Measurements from ENCODE around the gene CACNA2D4.

Gene CACNA2D4

GRCh38 chr12:1919763-1920162 lies 1.3 kb upstream of the CACNA2D4 start:
- DNase-seq (ENCODE audit: low read depth in 1 of 2, low spot score in 1 of 2): no peak

DNA sequence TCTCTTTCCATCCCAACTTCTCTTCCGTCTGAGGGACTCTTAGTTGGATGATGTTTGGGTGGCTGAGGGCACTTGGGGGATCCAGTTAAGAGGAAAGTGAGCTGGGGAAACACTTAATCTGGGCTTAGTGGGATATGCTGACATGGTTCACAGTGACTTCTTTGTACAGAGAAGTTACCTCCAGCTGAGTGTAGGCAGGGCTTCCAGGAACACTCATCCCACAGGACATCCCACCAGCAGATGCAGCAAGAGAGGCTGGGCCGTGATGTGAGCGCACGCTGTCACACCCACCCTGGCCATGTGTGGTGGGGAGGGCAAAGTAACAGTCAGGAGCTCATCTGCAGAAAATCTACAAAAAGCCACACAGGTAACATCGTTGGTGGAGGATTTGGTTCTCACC lies 832 bp upstream of the CACNA2D4 start:
- DNase-seq (ENCODE audit: low read depth in 1 of 2, low spot score in 1 of 2): no peak

- no peak for DNase-seq (ENCODE audit: low read depth in 1 of 2, low spot score in 1 of 2)
Measured at GRCh38 chr12:1918884-1919236, 408 bp upstream of the CACNA2D4 start.

- DNase-seq (ENCODE audit: low read depth in 1 of 2, low spot score in 1 of 2): no peak
Measured at GRCh38 chr12:1917172-1918070, 1.0 kb downstream of the CACNA2D4 start.

DNA sequence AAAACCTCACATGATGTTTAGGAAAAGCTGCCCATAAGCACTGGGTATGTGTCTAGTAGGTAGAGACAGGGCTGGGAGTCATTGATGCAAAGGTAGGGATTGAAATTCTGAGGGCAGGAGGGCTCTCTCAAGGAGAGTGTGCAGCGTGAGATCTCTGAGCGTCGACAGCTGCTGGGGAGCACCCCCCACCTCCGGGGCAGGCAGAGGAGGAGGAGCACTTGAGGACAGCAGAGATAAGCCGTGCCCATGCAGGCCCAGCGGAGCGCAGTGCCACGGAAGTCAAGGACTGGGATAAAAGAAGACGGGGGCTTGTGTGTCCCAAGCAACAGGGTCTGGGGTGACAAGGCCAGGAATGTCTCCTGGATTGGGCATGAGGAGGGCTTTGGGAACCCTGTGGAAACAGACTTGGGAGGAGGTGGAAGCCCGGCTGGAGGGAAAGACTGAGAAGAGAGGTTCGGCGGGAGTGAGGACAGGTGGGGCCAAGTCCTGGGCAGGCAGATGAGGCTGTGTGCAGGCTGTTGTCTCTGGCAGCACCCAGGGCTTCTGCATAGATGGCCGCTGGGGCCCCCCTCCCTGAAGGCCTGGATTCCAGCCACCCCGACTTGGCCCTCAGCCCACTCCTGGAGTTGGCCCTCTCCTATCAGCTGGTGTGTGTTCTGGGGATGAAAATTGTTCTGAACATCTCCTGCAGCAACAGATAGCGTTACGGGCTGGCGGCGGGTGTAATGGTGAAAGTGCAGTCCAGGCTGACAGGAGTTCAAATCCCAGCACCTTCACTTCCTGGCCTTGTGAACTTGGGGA lies 1.9 kb downstream of the CACNA2D4 start:
- DNase-seq (ENCODE audit: low read depth in 1 of 2, low spot score in 1 of 2): no peak

DNA sequence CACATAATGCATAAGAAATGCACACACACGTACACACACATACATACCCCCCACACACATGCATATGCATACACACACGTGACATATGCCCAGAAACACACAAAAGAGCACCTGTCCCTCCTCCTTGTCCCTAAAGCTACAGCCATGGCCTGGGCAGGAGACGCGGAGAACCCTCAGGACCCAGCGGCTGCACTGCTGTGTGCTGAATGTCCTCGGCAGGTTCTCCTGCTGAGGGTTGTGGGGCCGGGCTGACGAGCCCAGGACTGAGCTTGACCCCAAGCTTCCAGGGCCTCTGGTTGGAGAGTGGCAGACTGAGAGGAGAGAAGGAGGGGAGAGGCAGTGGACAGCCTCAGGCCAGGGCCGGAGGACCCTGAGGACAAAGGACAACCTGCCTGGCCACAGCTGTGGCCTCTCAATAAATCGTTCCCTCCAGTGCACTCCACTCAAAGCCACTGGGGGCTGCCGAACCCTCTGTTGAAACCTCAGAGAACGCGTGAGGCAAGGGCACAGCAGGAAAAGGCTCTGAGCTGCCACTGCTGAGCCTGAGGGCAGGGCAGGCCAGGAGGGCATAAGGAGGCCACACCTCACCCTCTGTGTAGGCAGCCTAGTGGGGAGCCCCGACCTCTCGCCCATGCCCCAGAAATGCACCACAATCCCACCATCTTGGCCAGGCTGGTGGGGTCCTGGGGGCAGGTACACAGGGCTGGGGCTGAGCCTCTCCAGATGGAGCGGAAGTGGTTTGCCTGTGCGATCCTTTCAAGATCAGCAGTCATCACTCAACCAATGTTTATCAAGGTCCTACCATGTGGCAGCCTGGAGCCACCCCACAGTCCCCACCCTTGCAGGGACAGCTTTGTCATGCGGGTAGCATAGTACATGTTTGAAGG lies 3.1 kb downstream of the CACNA2D4 start:
- no peak for DNase-seq (ENCODE audit: low read depth in 1 of 2, low spot score in 1 of 2)

DNA sequence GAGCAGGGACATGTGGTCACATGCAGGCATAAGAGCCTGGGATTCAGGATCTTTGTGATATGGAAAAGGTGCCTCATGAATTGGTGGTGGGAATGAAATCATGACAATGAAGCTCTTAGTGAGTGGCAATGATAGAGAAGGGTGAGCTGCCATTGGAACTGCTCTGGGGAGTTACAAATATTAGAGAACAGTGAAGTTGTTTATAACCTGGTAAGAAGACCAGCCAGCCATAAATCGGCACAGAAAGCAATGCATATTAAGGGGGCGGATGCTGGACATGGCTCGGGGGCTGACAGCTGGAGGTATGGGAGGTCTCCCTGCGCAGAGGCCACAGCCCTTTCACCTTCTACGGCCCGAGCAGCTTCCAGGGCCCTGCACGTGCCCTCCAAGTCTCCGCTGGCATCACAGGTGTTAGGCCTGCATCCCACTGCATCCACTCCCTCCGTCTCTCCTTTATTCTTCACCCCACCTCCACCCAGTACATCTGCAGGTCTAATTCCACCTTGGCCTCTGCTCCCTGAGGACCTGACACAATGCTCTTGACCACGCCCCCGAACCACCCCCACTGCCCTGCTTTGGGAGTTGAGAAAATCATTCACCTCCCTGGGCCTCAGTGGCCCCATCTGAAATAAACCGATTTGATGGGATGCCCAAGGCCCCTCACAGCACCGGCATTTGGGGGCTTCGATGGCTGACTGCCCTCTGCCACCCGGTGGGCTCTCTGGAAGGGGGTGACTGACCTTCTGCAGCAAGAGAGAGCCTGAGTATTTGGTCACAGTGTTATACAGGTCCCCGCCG lies 4.1 kb downstream of the CACNA2D4 start:
- no peak for DNase-seq (ENCODE audit: low read depth in 1 of 2, low spot score in 1 of 2)

- DNase-seq (ENCODE audit: low read depth in 1 of 2, low spot score in 1 of 2): no peak
Measured at GRCh38 chr12:1913377-1914113, 4.9 kb downstream of the CACNA2D4 start.

DNA sequence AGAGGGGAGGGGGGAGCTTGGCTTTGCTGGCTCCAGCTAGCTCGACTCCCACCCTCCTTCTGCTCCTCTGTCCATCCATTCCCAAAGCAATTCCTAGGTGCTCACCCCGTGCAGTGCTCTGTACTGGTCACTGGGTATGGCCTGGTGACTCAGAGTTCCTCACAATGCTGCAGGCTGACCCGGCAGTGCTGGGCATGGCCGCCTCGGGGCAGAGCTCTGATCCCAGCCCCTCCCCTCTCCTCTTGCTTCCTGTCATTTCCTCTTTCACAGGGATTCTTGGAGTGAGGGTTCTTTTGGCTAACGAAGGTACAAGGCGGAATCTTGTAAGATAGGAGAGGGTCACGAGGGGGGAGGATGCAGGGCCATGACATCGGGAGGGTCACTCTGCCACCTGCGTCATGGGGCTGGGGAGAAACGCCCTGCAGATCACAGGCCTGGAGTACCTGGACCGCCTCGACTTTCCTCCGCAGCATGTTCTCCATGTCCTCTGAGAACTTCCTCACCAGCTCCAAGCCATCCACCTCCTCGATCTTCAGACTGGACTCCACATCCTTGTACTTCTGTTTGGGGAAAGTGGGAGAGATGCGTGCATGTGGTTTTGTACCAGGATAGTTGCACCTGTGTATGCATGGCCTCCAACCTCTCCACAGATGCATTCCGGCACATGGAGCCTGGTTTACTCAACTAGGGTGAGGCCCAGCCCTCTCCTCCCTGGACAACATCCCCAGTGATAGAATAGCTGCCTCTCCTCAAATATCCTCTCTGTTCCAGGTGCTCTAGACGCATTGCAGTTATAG lies 5.7 kb downstream of the CACNA2D4 start:
- DNase-seq (ENCODE audit: low read depth in 1 of 2, low spot score in 1 of 2): no peak

DNA sequence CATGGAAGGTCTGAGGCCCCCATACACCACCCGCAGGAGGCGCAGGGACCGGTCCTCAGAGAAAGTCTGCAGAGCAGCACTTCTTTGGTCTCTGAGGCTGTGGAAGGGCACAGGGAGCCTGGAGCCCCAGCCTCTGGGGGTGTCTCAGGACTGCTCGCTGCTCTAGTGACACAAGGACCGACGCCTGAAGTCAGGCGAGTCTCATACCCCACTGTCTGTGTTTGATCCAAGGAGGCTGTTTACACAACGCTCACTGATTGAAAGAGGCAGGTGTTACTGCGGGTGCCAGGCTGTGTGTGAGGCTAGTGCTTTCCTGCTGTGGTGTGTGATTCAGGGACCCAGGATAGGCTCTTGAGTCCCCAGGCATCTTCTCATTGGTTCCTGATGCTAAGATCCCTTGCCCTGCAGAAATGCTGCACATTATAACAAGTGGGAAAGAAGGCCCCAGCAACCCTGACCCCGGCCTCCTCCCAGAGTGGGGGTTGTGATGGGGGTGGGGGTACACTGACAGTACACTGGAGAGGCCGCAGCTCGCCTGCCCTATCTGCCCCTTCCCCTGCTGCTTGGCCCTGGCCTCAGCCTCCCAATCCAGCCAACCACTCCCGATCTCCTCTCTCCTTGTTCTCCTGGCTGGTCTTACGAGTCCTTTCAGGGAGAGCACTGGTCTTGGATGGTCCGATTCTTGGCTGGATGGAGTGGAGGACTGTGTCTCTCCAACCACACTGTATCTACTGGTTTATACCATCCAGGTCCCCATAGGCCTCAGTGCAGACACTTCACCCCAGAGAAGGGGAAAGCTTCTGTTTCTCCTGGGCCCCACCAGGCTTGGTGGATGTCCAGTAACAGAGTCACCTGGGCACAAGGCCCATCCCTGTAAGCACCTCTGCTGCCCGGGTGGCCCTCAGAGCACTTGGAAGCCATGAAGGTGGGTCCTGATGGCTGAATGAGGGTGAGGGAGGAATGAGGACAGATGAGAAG lies 6.6 kb downstream of the CACNA2D4 start:
- no peak for DNase-seq (ENCODE audit: low read depth in 1 of 2, low spot score in 1 of 2)

DNA sequence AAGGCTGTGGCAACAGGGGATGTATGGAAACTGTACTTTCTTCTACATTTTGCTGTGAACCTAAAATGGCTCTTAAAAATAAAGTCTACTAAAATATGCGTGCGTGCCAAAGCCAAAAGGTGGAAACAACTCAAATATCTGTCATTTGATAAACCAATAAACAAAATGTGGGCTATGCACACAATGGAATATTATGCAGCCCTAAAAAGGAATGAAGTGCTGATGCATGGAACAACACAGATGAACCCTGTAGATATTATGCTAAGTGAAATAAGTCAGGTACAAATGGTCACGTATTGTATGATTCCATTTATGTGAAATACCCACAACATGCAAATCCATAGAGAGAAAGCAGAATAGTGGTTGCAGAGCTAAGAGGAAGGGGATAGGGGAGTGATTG lies 8.0 kb downstream of the CACNA2D4 start:
- no peak for DNase-seq (ENCODE audit: low read depth in 1 of 2, low spot score in 1 of 2)

DNA sequence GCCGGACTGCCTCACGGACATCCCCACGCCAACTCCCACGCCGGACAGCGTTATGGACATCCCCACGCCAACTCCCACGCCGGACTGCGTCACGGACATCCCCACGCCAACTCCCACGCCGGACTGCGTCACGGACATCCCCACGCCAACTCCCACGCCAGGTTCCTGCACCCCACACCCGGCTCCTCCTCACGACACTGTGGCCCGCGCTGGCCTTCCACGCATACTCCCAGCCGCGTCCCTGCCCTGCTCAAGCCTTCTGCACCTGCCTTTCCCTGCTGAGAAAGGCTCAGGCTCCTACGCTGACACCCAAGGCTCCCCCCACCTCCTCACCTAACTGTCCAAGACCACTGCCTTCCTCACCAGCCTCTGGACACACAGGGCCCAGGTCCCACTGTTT lies 9.7 kb downstream of the CACNA2D4 start:
- no peak for DNase-seq (ENCODE audit: low read depth in 1 of 2, low spot score in 1 of 2)

DNA sequence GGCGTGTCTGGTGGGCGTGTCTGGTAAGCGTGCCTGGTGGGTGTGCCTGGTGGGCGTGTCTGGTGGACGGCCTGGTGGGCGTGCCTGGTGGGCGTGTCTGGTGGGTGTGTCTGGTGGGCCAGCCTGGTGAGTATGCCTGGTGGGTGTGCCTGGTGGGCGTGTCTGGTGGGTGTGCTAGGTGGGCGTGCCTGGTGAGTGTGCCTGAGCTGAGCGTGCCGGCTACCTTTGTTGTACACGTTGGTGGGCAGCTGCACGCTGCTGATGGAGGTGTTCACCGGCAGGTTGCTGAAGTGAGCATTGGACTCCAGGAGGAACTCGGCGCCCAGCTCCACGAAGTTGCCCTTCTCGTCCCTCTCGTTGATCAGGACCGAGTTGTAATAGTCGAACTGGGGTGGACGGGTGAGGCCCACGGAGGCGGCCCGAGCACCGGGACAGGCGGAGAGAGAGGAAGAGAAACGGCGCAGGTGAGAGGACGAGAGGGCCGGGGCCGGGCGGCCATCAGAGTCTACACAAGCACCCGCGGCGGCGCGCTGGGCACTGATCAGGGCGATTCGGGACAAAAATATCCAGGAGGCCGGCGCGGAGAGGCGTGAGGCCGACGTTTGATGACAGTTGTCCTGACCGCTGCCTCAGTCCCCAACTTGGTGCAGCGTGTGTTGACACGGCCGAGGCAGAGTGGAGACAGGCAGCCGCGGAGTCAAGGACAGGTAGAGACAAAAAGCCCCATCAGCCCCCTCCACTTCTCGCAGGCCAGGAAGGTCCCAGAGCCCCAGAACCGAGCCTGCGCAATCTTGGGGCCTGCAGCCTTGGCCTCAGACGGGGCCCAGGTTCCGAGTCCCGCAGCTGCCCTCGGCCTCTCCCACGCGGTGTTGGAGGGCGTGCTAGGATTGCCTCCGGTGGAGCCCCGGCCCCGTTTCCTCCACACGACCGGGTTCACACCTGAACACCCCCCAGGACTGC lies 10.5 kb downstream of the CACNA2D4 start:
- no peak for DNase-seq (ENCODE audit: low read depth in 1 of 2, low spot score in 1 of 2)

DNA sequence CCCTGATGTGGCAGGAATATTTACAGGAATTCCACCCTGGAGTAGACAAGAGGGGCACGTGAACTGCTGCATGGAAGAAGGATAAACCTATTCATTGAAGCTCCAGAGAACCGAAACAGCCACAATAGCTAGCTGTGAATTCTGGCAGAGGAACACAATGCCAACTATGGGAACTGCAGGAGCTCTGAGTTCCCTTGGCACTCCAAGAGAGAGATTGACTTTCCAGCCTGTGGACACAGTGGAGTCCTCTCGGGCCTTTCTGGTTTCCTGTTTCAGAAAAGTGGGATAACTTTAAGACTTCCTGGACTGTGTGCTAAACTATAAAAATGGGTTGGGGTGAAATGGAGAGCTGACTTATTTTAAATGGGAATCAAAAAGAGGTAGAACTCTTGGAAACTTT lies 11.9 kb downstream of the CACNA2D4 start:
- DNase-seq (ENCODE audit: low read depth in 1 of 2, low spot score in 1 of 2): no peak

GRCh38 chr12:1904875-1905274 lies 13.6 kb downstream of the CACNA2D4 start:
- no peak for DNase-seq (ENCODE audit: low read depth in 1 of 2, low spot score in 1 of 2)

- DNase-seq (ENCODE audit: low read depth in 1 of 2, low spot score in 1 of 2): no peak
Measured at GRCh38 chr12:1896964-1897363, 21.5 kb downstream of the CACNA2D4 start.

GRCh38 chr12:1890810-1891209 lies 27.6 kb downstream of the CACNA2D4 start:
- DNase-seq (ENCODE audit: low read depth in 1 of 2, low spot score in 1 of 2): no peak
